Amniotic epithelial cell (primary cell): ENCODE results near the gene CISD3.

ENCODE experiments used
- DNase-seq: peaks from one replicate; pipeline ENCODE4 v3.0.0-alpha.2; 2010; ENCODE audit warnings: low read depth

CISD3 gene

GRCh38 chr17:38745545-38745944 lies 15.4 kb downstream of the CISD3 start:
- DNase-seq: no peak

DNA sequence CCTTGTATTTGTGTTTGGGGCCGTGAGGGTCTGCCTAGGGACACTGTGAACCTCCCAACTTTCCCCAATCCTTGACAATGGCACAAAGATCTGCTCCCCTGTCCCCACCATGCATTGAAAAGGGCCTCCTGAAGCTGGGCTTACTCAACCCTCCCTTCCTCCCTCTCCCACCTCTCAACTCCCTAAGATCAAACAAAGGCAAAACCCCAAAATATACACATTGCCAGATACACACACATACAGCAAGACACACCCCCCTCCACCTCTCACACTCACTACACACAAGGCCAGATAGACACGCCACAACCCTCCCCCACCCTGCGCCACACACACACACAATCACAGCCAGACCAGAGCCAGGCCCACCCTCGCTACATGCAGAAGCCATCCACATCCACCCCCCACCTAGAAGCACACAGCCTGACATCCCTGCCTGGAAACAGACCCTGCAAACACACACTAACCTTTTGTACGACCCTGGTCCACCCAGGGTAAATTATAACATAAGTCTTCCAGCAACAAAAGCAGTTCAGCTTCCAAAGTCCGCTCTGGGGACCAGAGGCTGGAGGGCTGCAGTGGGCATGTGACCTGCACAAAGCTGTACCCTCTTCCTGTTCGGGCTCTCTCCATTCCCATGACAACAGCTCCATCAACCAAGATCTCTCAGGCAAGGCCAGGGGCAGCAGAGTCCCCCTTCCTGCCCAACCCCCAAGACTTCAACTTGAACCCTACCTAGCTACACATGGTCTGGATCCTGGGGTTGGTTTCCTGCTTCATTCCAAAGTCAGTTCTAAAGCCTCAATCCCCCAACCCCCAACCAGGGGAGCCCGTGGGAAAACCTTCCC lies 16.1 kb downstream of the CISD3 start:
- DNase-seq: no peak

DNA sequence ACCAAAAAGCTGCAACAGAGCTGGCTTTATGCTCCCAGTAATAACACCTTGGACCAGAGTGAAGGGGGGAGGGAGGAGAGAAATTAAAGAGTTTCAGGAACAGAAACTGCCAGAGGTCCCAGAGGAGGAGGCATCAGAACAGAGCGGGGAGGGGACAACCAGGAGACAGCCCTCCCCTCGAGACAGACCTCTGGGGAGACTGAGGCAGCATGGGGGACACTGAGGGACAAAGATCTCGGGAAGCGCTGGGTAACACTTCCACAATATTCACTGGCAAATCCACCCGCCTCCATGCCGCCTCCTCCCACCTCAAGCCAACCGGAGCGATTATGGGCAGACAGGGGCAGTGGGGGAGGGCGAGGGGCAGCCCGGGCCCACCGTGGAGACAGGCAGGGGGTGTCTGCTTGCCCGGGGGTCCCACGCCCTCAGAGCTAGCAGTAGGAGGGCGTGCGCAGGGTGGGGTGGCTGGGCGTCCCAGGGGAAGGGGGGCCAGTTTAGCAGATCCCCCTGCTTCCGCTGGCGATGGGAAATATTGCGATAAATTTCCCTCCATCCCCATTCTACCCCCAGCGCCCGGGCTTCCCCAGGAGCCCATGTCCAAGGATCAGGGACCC lies 16.8 kb downstream of the CISD3 start:
- DNase-seq: no peak

DNA sequence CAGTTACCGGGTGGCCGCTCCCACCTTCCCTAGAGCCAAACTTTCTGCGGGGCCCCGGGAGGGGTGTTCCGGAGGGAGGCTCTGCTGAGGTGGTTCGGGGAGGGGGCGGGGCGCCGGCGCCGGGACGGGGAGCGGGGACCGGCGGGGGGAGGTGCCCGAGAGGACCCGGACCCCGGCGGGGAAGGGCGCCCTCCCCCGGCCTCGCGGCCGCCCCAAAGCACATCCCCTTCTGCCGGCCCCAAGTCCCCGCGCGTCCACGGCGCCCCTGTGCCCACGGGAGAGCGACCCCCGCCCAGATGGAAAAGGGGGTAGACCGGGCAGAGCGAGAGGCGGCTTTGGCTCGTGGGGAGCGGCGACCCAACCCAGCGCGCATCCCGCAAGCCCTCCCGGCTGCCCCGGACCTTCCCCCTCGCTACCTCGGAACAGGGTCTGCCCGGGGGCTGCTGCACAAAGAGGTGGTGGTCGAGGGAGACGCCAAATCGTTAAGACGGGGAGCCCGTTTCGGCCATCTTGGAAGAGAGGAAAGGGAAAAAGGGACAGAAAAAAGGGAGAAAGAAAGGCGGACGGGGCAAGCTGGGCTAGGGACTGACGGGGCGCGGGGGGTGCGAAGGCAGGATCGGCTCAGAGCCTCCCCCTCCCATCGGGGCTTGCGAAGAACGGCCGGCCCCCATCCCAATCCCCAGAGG lies 17.5 kb downstream of the CISD3 start:
- no peak for DNase-seq

- peak; percentile 88 for DNase-seq
Observed at GRCh38 chr17:38748149-38748891, 18.2 kb downstream of the CISD3 start, which contains the start of gene PCGF2. PCGF2 (minus strand) TSS chr17:38748336; CDS start chr17:38740402, 7,934 bp downstream.

GRCh38 chr17:38748892-38749222 lies 18.7 kb downstream of the CISD3 start:
- no peak for DNase-seq

- peak; percentile 63 for DNase-seq
Observed at GRCh38 chr17:38749223-38750043, 19.3 kb downstream of the CISD3 start.

DNA sequence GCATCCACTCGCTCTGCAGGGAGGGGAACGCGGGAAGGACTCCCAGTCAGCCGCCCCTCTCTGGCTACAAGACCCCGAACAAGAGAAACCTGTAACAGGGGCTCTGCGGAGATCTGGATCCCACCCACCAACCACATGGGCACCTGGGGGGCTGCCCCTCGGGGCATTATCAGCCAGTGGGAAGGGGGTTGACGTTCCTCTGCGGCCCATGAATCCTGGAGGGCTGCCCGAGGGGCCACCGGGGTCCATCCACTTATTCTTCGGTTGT lies 19.8 kb downstream of the CISD3 start:
- no peak for DNase-seq

- DNase-seq: no peak
Observed at GRCh38 chr17:38750312-38751121, 20.4 kb downstream of the CISD3 start.

GRCh38 chr17:38751144-38751807 lies 21.1 kb downstream of the CISD3 start:
- DNase-seq: peak; percentile 27

- DNase-seq: peak; percentile 85
Observed at GRCh38 chr17:38751808-38752307, 21.7 kb downstream of the CISD3 start.

DNA sequence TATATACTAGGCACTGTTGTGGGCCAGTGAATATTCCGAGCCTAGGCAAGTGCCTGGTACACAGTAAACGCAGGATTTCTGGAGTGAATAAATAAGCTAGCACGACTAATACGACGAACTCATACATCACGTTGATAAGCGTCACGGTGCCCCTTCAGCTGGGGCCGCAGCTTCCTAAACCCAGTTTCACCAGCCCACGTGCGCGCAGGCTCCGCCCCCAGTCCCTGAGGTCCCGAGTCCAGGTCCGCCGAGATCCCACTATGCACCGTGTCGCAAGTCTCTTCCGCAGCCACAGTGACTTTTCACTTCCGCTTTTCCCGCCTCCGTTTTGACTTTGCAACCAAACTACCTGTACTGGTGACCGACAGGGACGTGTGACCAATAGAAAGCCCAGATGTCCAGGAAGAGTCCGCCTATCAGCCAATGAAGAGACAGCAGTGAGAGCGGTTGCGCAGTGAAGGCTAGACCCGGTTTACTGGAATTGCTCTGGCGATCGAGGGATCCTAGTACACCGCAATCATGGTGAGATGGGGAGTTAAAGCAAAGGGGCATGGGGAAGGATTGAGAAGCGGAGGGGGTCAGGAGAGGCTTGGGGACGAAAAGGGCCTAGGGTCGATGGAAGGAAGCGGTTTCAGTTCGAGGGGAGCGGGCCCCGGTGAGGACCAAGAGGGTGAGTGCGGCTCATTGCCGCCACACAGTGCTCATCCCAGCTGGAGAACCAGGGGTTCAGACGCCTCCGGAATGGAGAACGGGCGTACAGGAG lies 22.3 kb downstream of the CISD3 start, which contains the start of gene PSMB3:
TSS of gene PSMB3 (plus strand) at position 434 of the 763 bp plus-strand sequence. CDS start at position 520, 86 bp downstream.
- peak; percentile 99 for DNase-seq

DNA sequence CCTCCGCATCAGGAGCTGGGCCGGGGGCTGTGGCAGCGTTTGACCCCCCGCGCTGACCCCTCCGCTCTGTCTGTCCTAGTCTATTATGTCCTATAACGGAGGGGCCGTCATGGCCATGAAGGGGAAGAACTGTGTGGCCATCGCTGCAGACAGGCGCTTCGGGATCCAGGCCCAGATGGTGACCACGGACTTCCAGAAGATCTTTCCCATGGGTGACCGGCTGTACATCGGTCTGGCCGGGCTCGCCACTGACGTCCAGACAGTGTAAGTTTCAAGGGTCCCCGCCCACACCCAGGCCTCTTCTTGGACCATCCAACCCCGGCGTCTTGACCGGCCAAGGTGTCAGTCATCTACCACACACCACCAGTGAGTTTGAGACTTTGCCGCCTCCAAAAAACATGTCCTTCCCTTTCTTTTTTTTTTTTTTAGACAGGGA lies 22.9 kb downstream of the CISD3 start:
- no peak for DNase-seq

- peak; percentile 24 for DNase-seq
Observed at GRCh38 chr17:38761612-38762011, 31.5 kb downstream of the CISD3 start.

DNA sequence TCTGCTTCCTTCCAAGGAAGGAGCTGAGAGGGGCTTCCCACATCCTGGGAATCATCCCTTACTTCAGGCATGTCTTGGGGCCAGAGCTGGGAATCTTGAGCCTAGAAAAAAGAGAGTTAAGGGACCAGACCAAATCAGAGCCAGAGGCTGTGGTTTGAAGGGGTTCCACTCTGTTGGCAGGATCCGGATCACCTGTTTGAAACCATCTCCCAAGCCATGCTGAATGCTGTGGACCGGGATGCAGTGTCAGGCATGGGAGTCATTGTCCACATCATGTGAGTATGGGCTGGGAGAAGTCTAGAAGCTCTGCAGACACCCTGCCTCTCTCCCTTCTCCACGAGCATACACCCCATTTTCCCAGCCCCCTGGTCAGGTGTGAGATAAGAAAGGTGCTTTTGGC lies 32.1 kb downstream of the CISD3 start:
- DNase-seq: no peak

DNA sequence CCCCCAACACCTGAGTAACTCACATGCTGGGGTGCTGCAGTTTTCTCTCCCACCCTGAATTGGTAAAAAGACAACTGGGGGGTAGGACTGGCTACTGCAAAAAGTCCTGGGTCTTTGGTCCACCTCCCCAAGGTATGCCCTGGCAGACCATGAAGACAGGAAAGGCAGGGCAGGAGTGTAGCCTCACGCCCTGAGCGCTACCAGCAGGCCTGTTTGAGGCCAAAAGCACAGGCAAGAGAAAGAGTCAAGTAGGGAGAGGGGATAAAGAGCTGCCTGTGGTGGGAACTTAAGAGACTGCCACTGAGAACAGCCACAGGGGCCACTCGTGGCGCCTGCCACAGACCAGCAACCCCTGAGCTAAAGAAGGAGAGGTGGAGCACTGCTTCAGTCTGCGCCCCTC lies 36.2 kb downstream of the CISD3 start:
- DNase-seq: no peak

DNA sequence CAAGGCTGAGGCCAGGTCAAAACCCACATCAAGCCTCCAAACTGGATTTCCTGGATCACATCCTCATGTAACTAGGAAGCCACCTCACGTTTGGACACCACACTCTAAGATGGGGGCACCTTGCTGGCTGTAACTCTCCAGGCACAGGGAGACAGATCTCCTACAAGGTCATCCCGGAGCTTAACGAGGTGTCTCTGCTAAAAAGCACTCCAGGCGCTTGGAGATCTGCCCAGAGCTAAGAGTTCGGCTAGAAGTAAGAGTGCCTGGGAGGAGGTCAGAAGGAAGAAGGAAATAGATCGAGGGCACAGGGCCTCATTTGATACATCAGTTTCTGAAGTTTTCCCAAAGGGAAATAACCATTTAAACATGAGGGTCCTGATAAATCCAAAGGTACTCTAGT lies 38.3 kb downstream of the CISD3 start:
- no peak for DNase-seq

GRCh38 chr17:38773258-38773657 lies 43.1 kb downstream of the CISD3 start:
- DNase-seq: no peak

DNA sequence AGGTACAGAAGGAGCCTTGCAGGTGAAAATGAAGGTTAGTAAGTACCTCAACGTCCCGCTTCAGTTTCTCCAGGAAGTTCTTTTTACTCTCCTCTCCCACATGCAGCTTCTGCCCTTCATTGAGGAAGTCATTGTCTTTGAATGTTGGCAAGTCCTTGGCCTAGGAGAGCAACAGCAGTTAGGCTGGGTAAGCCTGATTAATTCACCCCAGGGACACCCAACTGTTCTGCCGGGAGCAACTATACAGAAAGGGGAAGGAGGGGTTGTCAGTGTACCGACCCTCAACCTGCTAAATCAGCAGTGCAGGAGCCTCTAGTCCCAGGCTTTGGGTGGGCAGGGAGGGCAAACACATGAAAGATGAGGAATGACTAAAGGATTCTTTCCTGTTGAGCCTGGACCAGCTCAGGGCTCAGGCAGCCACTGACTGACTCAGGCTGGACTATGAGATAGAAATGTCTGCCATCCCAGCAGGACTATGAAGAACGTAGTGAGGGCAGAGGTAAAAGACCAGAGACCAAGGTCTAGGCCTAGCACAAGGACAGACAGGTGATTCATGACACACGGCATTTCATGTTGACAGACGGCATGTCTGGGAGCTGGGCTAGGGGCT lies 47.6 kb downstream of the CISD3 start:
- DNase-seq: no peak
